CD4-positive, alpha-beta T cell treated with Interleukin-21 for 1 hour (primary cell): ENCODE data around the gene NAPA.

Source experiments
- DNase-seq: peaks from one replicate; pipeline ENCODE4 v3.0.0-alpha.2; 2020

NAPA gene

GRCh38 chr19:47514869-47515588 lies at the start of gene NAPA:
Gene NAPA, minus strand, starts transcription at chr19:47515063. Its CDS starts 123 bp downstream, at chr19:47514940.
- DNase-seq: peak; percentile 100

DNA sequence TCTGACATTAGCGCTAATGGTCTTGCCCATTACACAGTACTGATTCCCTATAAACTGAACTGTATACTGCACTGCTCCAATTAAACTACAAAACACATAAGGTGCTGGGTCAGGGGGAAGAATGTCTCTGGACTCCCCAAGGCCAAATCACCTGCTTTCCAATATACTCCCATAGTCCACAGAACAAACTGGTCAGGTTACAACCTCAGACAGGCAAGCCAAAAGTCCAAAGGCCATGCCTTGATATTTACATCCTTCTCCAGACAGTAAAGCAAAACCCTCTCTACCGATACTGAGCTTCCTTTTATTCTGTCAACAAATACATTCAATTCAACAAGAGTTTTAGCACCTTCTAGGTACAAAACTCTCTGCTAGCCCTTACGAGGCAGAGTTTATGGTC lies 49.2 kb upstream of the NAPA start:
- DNase-seq: no peak

GRCh38 chr19:47561440-47562057 lies 46.7 kb upstream of the NAPA start:
- DNase-seq: no peak

GRCh38 chr19:47560999-47561398 lies 46.1 kb upstream of the NAPA start:
- DNase-seq: no peak

DNA sequence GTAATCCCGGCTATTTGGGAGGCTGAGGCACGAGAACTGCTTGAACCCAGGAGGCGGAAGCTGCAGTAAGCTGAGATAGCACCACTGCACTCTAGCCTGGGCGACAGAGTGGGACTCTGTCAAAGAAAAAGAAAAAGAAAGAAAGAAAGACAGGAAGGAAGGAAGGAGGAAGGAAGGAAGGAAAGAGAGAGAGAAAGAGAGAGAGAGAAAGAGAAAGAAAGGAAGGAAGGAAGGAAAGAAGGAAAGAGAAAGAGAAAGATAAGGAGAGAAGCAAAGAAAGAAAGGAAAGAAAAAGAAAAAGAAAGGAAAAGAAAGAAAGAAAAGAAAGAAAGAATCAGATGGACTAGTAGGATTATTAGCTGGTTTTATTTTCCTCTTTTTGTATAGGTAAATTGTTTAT lies 35.3 kb upstream of the NAPA start:
- DNase-seq: no peak

- DNase-seq: no peak
Observed at GRCh38 chr19:47549261-47549862, 34.5 kb upstream of the NAPA start.

DNA sequence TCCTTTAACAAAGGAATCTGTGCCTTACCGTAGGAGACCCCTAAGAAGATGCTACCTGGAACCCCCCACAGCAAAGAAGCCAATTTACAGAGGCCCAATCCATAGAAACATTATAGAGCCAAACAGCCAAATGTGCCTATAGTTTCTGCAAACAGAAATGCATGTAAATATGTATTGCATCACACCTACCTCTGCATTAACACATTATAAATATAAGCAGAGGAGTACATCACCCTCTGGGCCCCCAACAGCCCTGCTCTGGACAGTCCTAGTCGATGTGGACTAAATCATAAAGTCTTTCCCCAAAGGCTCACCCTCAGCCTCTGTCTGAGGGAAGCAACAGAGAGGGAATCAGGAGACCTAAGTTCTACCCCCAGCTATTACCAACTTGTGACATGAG lies 32.3 kb upstream of the NAPA start:
- DNase-seq: no peak

DNA sequence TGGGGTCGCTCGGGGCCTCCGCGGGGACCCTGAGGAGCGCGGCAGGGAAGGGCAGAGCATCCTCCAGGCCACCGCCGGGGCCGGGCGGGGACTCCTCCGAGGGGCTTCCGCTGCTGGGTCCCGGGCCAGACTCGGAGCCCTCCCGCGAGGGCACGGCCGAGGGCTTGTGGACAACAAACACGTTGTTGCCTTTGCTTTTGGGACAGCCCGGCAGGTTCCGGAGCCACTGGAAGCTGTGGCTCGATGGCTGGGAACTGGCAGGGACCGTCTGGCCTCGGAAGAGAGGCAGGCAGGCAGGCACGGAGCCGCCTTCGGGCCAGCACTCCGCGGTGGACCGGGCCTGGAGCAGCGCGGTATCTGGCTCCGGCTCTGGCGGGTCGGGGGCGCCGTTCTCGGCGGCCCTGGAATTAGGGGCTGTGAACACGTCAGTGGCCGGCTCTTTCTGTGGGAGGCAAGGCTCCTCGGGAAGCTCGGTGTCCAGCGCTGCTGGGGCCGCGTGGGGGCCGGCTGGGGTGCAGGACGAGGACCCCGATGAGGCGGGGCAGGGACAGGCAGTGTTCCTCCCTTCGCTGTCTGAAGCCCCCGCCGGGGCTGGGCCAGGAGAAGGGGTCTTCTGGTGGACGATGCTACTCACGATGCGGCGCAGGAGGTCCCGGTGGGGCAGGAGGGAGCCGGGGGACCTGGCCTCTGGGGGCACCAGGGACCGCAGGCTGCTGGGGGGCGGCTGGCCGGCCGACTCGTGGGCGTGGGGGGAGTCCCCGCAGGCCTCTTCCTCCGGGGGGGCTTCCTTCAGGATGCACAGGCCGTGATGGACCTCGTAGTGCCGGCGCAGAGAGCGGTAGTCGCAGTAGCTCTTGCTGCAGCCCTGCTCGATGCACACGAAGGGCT lies 30.4 kb upstream of the NAPA start:
- DNase-seq: no peak

GRCh38 chr19:47544476-47544875 lies 29.6 kb upstream of the NAPA start:
- DNase-seq: no peak

DNA sequence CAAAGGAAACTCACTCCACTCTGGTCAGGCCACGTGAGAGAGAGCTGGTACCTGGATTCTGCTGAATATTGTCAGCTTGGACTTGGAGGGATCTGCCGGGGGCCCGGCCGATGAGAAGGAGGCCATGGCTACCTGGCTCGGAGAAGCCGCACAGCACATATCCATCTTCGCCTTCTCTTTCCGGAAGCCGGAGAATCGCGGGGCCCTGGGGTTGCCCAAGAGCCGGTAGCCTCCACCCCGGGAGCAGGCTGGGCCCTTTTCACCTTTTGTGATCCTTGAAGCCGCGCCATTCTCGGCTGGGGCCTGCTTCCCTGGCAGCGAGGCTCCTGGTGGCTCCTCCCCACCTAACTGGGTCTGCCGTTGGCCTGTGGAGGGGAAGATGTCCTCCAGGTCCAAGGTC lies 29.2 kb upstream of the NAPA start:
- no peak for DNase-seq

- no peak for DNase-seq
Observed at GRCh38 chr19:47542030-47542475, 27.2 kb upstream of the NAPA start.

GRCh38 chr19:47541518-47541917 lies 26.7 kb upstream of the NAPA start:
- peak; percentile 75 for DNase-seq

- peak; percentile 20 for DNase-seq
Observed at GRCh38 chr19:47540748-47541147, 25.9 kb upstream of the NAPA start.

DNA sequence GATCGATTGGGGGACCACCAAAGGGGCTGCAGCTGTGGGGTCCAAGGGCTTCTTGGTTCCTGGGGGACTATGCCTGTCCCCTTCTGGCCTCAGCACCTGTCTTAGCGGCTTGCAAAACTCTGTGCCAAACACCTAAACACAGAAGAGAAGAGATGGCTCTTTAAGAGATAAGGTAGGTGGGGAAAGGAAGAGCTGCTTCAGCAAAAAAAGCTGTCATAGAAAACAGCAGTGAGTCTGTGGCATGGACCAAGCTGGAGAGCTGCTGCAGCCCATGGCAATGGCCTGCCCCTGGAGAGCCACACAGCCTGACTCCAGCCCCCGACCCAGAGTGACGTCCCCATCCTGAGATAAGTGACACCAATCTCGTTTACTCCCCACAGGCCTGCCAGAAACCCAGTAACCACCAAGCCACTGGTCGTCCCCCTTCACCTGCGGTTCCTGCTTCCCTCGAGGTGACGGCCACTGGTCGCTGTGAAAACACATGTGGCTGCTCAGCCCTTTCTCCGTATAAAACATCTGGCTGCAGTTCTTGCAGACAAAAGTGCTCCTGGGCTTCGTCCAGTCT lies 25.0 kb upstream of the NAPA start:
- peak; percentile 39 for DNase-seq

DNA sequence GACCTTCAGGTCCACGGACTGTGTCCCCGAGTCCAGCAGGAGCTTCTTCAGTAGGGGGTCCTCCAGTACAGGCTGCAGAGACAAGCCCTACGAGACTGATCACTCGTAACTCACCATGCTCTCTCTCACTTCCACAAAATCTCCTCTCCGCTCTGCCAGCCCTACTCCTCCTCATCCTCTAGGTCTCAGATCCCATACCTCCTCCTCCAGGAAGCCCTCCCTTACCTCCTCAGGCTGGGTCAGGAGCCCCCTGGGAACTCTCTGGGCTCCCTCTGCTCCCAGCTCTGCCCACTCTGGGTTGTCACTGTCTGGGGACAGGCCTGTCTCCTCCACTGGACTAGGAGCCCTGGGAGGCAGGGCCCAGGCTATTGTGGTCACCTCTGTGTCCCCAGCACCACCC lies 23.9 kb upstream of the NAPA start:
- DNase-seq: no peak

DNA sequence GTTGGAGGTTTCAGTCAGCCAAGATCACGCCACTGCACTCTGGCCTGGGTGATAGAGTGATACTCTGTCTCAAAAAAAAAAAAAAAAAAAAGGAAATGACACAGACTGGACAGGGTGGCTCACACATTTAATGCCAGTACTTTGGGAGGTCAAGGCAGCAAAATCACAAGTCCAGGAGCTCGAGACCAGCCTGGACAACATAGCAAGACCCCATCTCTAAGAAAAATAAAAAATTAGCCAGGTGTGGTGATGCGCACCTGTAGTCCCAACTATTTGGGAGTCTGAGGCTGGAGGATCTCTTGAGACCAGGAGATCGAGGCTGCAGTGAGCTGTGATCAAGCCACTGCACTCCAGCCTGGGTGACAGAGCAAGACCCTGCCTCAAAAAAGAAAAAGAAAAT lies 22.6 kb upstream of the NAPA start:
- no peak for DNase-seq

GRCh38 chr19:47534628-47535027 lies 19.8 kb upstream of the NAPA start:
- no peak for DNase-seq

- no peak for DNase-seq
Observed at GRCh38 chr19:47531640-47532387, 17.0 kb upstream of the NAPA start.

DNA sequence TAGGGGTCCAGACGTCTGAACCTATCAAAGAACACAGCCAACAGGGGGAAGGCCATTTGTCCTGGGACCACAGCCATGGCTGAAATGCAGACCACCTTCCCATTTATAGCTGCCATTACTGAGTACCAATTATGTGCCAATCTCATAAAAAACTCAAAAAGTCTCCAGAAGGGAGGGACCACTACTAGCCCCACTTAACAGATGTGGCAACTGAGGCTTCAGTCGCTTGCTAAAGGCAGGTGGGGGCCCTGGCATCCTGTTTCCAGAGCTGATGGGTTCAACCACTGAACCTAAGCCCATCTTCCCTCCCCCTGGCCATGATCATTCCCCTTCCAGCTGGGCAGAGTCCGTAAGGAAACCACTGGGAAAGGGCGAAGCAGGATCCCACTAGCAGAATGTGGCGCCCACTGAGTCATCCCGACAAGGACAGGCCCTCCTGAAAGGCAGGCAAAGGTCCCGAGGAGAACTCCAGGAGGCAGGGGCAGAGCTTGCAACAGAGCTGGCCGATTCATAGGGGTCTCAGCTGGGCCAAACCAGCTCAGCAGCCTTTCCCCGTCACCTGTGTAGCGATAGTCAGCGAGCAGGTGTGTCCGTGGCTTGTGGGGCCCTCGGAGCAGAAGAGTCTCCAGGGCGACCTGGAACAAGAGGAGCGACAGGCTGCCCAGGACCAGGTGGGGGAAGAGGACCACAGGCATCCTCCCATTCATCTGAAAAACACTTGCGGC lies 14.3 kb upstream of the NAPA start:
- no peak for DNase-seq

- no peak for DNase-seq
Observed at GRCh38 chr19:47526798-47527197, 11.9 kb upstream of the NAPA start.

GRCh38 chr19:47523473-47523872 lies 8.6 kb upstream of the NAPA start:
- DNase-seq: no peak
